ENCODE data around the gene KIF18A. TPM values are rescaled to one million over a fixed set of nuclear protein-coding genes. Genes with fewer than 3 reads are reported as not detected.

Gene KIF18A
- total and polyA plus RNA-seq, 2 of the 8 experiments (the other 6 are each of a cell fraction or from before 2014, with no cell fraction given), result 4.0 to 23.3 TPM

GRCh38 chr11:28144808-28145207, 36.9 kb upstream of the KIF18A start:
- no peak overlapping the region for H3K4ac ChIP-seq (replicated peaks; ENCODE audit: insufficient read length, low read depth, low read length)
- 93% methylated on average over 2 of the region's 2 CpGs; no CpG with 5 or more reads in 1 of the 2 experiments for WGBS, 2 experiments (ENCODE audit: extremely low coverage in 1 of 2, insufficient coverage in 1 of 2, insufficient read length in 1 of 2, insufficient replicate concordance in 2 of 2, low coverage in 1 of 2, low lambda C conversion rate in 2 of 2, missing lambda C conversion rate in 1 of 2)
- no peaks in the 10 kb centered on the region for H3K79me1 ChIP-seq (ENCODE audit: low read depth, low read length)
- H3K27me3 ChIP-seq (replicated peaks in 1 of 4; ENCODE audit: control insufficient read depth in 3 of 4, extremely low read depth in 1 of 4, insufficient read depth in 3 of 4, low read length in 3 of 4), result no peaks in the 10 kb centered on the region
- H3K9ac ChIP-seq (replicated peaks in 1 of 4; ENCODE audit: extremely low read depth in 1 of 4, low read depth in 3 of 4, low read length in 3 of 4), result peak overlapping the region in 1 of 4 experiments; percentile 18; a peak in 1 of 7 replicates
- no peak overlapping the region for H3K18ac ChIP-seq (ENCODE audit: extremely low read depth, low read length)
- H3K56ac ChIP-seq (replicated peaks; ENCODE audit: insufficient read length, low read depth, low read length), result no peak overlapping the region
- no peak overlapping the region for H3K4me2 ChIP-seq (ENCODE audit: insufficient read depth in 1 of 2, low read depth in 2 of 2, low read length in 2 of 2)
- no peak overlapping the region for H3K4me3 ChIP-seq (ENCODE audit: extremely low read depth in 1 of 4, insufficient read depth in 2 of 4, low read depth in 3 of 4, low read length in 4 of 4)
- no peaks in the 10 kb centered on the region for H3K79me2 ChIP-seq (ENCODE audit: control insufficient read depth in 1 of 2, insufficient read depth in 2 of 2, low read length in 2 of 2)
- H3K27ac ChIP-seq (ENCODE audit: low read depth, low read length), result no peak overlapping the region
- H3K36me3 ChIP-seq (ENCODE audit: control insufficient read depth in 2 of 4, insufficient read depth in 4 of 4, low read length in 3 of 4), result peaks cover 0 to 14% (median 2%) of the 10 kb centered on the region in 4 experiments; a peak in 3 of 8 replicates
- no peak overlapping the region for H3K23ac ChIP-seq (ENCODE audit: insufficient read length)
- no peaks in the 10 kb centered on the region; the same call in 1 of the 2 replicates for H3K23me2 ChIP-seq (ENCODE audit: low read depth, low read length)
- TF ChIP-seq SIRT6 (IDR thresholded peaks at IDR 0.05; ENCODE audit: low read length) (no peak), MAFK (IDR thresholded peaks at IDR 0.05; ENCODE audit: low read depth, low read length) (no peak), SIX5 (IDR thresholded peaks at IDR 0.05; ENCODE audit: low read depth, low read length) (no peak), BACH1 (IDR thresholded peaks at IDR 0.05; ENCODE audit: low read length) (no peak), RNF2 (IDR thresholded peaks at IDR 0.05; ENCODE audit: borderline replicate concordance, low read depth, low read length, missing control alignments, poor library complexity, severe bottlenecking) (no peak), TEAD4 (IDR thresholded peaks at IDR 0.05; ENCODE audit: low read depth, low read length) (no peak), SP4 (IDR thresholded peaks at IDR 0.05; ENCODE audit: low read length) (no peak), GTF2F1 (IDR thresholded peaks at IDR 0.05; ENCODE audit: borderline replicate concordance, low read depth, low read length) (no peak), KDM4A (IDR thresholded peaks at IDR 0.05; ENCODE audit: low read depth, low read length, severe bottlenecking) (no peak), CHD1 (IDR thresholded peaks at IDR 0.05; ENCODE audit: low read depth, low read length) (no peak)
- ChIA-PET CTCF (ENCODE audit: partially characterized antibody) (no interaction called here), POLR2A (ENCODE audit: partially characterized antibody) (no interaction called here)
- no peak overlapping the region for H2BK15ac ChIP-seq (ENCODE audit: low read length)
- no peak overlapping the region for H2AK5ac ChIP-seq (ENCODE audit: low read depth, low read length)
- no peaks in the 10 kb centered on the region for H3K4me1 ChIP-seq (replicated peaks in 1 of 4; ENCODE audit: control insufficient read depth in 3 of 4, insufficient read depth in 4 of 4, low read length in 3 of 4)
- H2BK5ac ChIP-seq (ENCODE audit: low read depth, low read length), result no peak overlapping the region
- no peak overlapping the region for H4K91ac ChIP-seq (replicated peaks; ENCODE audit: insufficient read length, low read length)
- H4K8ac ChIP-seq (ENCODE audit: extremely low read depth, insufficient read depth, low read length), result no peak overlapping the region
- no peak overlapping the region for H2AFZ ChIP-seq (ENCODE audit: low read length)
- H4K20me1 ChIP-seq (replicated peaks in 1 of 2; ENCODE audit: control insufficient read depth in 1 of 2, insufficient read depth in 2 of 2, low read length in 2 of 2), result no peaks in the 10 kb centered on the region
- no peak overlapping the region for H2BK120ac ChIP-seq (replicated peaks; ENCODE audit: low read depth, low read length)
- H2BK12ac ChIP-seq (ENCODE audit: low read depth, low read length), result no peak overlapping the region
- no peak overlapping the region for H4K5ac ChIP-seq (ENCODE audit: insufficient read length, low read depth, low read length)
- H3K9me3 ChIP-seq (ENCODE audit: insufficient read depth in 2 of 2, low read depth in 1 of 2, low read length in 1 of 2), result peaks cover 17 to 19% of the 10 kb centered on the region in 2 experiments
- no peak for DNase-seq (ENCODE audit: low read depth in 1 of 2, low spot score in 2 of 2)
- FAIRE-seq, result no peak
- no peak overlapping the region for H2BK20ac ChIP-seq (ENCODE audit: low read length)
- no peak overlapping the region for H3K14ac ChIP-seq (ENCODE audit: insufficient read length)
